Uterus (tissue), 4 donors: ENCODE results near the gene TTC12. TPM values are rescaled to one million over a fixed set of nuclear protein-coding genes. Genes with fewer than 3 reads are reported as not detected.

Experiments
- DNase-seq, 2 donors: peaks; one replicate each; pipeline ENCODE4 v3.0.0-alpha.2; 2019 to 2020
- H3K27ac ChIP-seq, 2 donors: fragments of 200-600 bp; sonication (generic); 1 replicate in 1 of 2; 2 replicates in 1 of 2; pipeline ENCODE4 v1.5.1; 2016 to 2018
- H3K27me3 ChIP-seq, 2 donors: fragments of 200-600 bp; sonication (generic); one replicate each; pipeline ENCODE4 v1.5.1; 2018 to 2019; ENCODE audit warnings: control low read depth in 1 of 2
- H3K36me3 ChIP-seq, 2 donors: fragments of 200-600 bp; sonication (generic); one replicate each; pipeline ENCODE4 v1.5.1; 2019; ENCODE audit warnings: control low read depth in 1 of 2
- H3K4me1 ChIP-seq, 2 donors: fragments of 200-600 bp; sonication (generic); one replicate each; pipeline ENCODE4 v1.5.1; 2018 to 2019; ENCODE audit warnings: control low read depth in 1 of 2
- H3K4me3 ChIP-seq, 2 donors: fragments of 200-600 bp; sonication (generic); 1 replicate in 1 of 2; 2 replicates in 1 of 2; pipeline ENCODE4 v1.5.1; 2018 to 2019; ENCODE audit warnings: mild to moderate bottlenecking in 1 of 2
- H3K9me3 ChIP-seq, 2 donors: fragments of 200-600 bp; sonication (generic); one replicate each; pipeline ENCODE4 v1.5.1; 2019; ENCODE audit warnings: control low read depth in 1 of 2
- CTCF ChIP-seq, 4 experiments: fragments of 200-600 bp in 2 of 4; fragments of 450-650 bp in 2 of 4; sonication (generic) in 2 of 4; IDR thresholded peaks; one replicate each; pipeline ENCODE4 v1.5.1; 2016 to 2019; ENCODE audit warnings: antibody characterized with exemption in 4 of 4, mild to moderate bottlenecking in 2 of 4, moderate library complexity in 1 of 4
- POLR2A ChIP-seq, 2 donors: fragments of 450-650 bp; IDR thresholded peaks; one replicate each; pipeline ENCODE4 v1.6.1; 2016; ENCODE audit warnings: antibody characterized with exemption in 2 of 2, mild to moderate bottlenecking in 1 of 2, moderate library complexity in 1 of 2
- intact Hi-C: fragments of 100-400 bp; cut with DNase I; formaldehyde crosslinking; loops from one replicate; pipeline ENCODE4 v1.15.1; 2023; ENCODE audit warnings: low total_unique reads
- total RNA-seq, 4 donors: library from RNA; depleted of rRNA in 3 of 4; stranded (reverse); fragments of >200 nt in 3 of 4; gene quantifications; one replicate each; pipeline versions ENCODE4 v1.1.0 to v1.2.4, GENCODE V29; 2014 to 2023
- donor health status: DM: yes; HTN: yes; CAD: no.

Gene TTC12
- total RNA-seq, 4 donors from 2014 or later: 2.4 to 27.5 (median 17.1) TPM

DNA sequence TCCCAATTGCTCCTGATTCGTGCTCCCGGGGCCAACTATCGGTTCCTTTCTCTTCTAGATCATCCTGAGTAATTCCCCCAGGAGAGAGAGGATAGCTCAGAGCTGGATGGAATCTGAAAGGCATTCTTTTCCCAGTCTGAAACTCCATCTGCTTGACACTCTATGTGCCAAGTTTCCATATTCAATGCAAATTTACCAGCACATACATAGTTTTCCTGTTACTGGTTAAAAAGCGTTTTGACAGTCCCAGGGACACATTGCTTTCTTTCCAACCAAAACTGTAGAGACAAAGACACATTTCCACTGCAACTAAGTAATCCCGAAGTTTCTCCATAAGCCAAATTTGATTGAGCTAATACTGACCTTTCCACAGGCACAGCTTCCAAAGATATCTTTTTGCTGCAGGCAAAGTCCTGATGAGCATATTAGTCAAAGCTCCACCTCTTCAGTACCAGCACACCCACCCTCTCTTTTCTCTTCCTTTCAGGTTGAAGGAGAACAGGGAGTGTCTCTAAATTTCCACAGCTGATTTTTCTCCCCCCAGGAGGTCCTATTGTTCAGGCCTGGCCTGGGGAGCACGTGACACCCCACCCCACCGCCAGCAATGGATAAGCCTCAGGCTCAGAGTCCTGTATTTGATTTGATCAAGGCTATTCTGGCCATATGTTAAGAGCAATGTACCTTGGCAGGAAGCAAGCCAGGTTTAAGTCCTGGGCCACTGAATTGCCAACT is 63.5 kb downstream of the TTC12 start:
- Histone ChIP-seq H3K27me3 (no peaks in the 10 kb centered on the region), H3K27ac (no peak overlapping the region), H3K36me3 (no peaks in the 10 kb centered on the region), H3K4me1 (no peaks in the 10 kb centered on the region), H3K4me3 (no peak overlapping the region), H3K9me3 (no peaks in the 10 kb centered on the region)
- intact Hi-C loops: no loop called here
- TF ChIP-seq CTCF (IDR thresholded peaks at IDR 0.05): no peak
- DNase-seq: no peak

DNA sequence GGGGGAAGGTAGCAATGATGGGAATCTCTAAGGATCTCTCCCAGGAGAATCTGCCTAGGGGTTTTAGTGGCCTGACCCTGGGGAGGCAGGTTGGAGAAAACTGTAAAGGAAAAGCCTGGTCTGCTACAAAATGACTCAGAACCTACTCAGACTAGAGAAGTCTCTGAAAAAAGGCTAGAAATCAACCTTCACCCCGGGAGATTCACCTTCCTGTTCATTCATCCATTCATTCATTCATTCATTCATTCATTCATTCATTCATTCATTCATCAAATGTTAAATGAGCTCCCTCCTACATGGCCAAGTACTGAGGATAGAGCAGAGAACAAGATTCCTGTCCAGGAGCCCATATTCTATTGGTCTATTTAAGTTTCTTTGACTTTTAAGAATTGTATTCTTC is 64.3 kb downstream of the TTC12 start:
- no peaks in the 10 kb centered on the region for H3K36me3 ChIP-seq
- intact Hi-C loops: no loop called here
- H3K4me1 ChIP-seq: no peaks in the 10 kb centered on the region
- no peak overlapping the region for H3K4me3 ChIP-seq
- H3K27ac ChIP-seq: no peak overlapping the region
- DNase-seq: no peak
- no peak for TF ChIP-seq CTCF (IDR thresholded peaks at IDR 0.05)
- no peak for TF ChIP-seq POLR2A (IDR thresholded peaks at IDR 0.05)
- no peaks in the 10 kb centered on the region for H3K9me3 ChIP-seq
- no peaks in the 10 kb centered on the region for H3K27me3 ChIP-seq

GRCh38 chr11:113382121-113382520 is 67.7 kb downstream of the TTC12 start:
- Histone ChIP-seq H3K27me3 (no peaks in the 10 kb centered on the region), H3K9me3 (no peaks in the 10 kb centered on the region), H3K4me3 (no peak overlapping the region), H3K36me3 (no peaks in the 10 kb centered on the region), H3K27ac (no peak overlapping the region), H3K4me1 (no peaks in the 10 kb centered on the region)
- no peak for DNase-seq
- intact Hi-C loops: no loop called here
- no peak for TF ChIP-seq POLR2A (IDR thresholded peaks at IDR 0.05)

- Histone ChIP-seq H3K4me3 (no peak overlapping the region), H3K27ac (no peak overlapping the region), H3K36me3 (no peaks in the 10 kb centered on the region), H3K27me3 (peaks cover 0 to 5% of the 10 kb centered on the region in 2 donors), H3K4me1 (no peaks in the 10 kb centered on the region), H3K9me3 (no peaks in the 10 kb centered on the region)
- intact Hi-C loops: no loop called here
- TF ChIP-seq POLR2A (IDR thresholded peaks at IDR 0.05) (no peak), CTCF (IDR thresholded peaks at IDR 0.05) (no peak)
- DNase-seq: no peak
Measured at GRCh38 chr11:113384551-113384950, 70.2 kb downstream of the TTC12 start.

DNA sequence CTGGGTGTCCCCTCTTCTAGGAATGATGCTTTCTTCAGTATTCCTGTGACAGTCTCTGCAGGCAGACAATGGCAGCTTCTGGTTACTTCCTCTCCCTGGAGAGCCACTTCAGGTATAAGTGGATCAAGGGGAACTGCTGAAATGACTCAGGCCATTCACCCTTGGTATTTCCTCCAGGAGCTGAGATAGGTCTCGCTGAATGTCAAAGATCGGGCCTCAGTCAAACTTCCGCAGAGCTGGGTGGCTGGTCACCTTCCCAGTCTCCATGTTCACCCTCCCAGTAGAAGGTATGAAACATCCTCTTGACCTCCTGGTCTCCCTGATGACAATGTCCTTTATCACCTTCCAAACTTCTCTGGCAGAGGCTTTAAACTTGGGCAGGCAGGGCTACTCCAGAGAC is 71.4 kb downstream of the TTC12 start:
- TF ChIP-seq POLR2A (IDR thresholded peaks at IDR 0.05): no peak
- no peak for TF ChIP-seq CTCF (IDR thresholded peaks at IDR 0.05)
- H3K4me3 ChIP-seq: no peak overlapping the region
- DNase-seq: no peak
- H3K36me3 ChIP-seq: no peaks in the 10 kb centered on the region
- H3K27me3 ChIP-seq: peaks cover 0 to 5% of the 10 kb centered on the region in 2 donors
- no peak overlapping the region for H3K27ac ChIP-seq
- H3K9me3 ChIP-seq: no peaks in the 10 kb centered on the region
- H3K4me1 ChIP-seq: no peaks in the 10 kb centered on the region
- intact Hi-C loops: no loop called here

DNA sequence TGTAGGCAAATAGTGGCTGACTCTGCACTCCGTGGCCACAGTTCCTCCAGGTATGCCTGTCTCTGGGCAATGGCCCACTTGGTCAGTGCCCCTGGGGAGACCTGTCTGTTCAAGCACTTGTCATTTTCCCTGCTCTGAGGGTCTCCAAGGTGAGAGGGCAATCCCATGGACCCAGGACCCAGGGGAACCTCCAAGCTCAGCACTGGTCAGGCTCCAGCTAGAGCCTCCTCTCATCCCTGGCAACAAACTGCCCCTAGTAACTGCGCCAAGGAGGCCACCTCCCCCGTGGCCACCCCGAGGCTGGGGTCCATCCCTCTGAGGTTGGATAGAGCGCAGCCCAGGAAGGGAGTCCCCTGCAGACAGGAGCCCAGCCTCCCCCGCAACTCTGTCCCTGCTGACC is 72.5 kb downstream of the TTC12 start:
- TF ChIP-seq CTCF (IDR thresholded peaks at IDR 0.05): no peak
- TF ChIP-seq POLR2A (IDR thresholded peaks at IDR 0.05): no peak
- peaks cover 0 to 5% of the 10 kb centered on the region in 2 donors for H3K27me3 ChIP-seq
- intact Hi-C loops: no loop called here
- no peaks in the 10 kb centered on the region for H3K36me3 ChIP-seq
- H3K4me1 ChIP-seq: no peaks in the 10 kb centered on the region
- no peak overlapping the region for H3K4me3 ChIP-seq
- no peak for DNase-seq
- H3K9me3 ChIP-seq: no peaks in the 10 kb centered on the region
- no peak overlapping the region for H3K27ac ChIP-seq
